ENCODE measurements around the gene TRIM67.

The TRIM67 gene

GRCh38 chr1:231194476-231194842 lies 32.6 kb downstream of the TRIM67 start:
- TF ChIP-seq ZNF530 (tag by site-specific recombination; IDR thresholded peaks at IDR 0.05; ENCODE audit: low read depth), result no peak
- TF ChIP-seq GLIS1 (tag by site-specific recombination; IDR thresholded peaks at IDR 0.05), result no peak
- TF ChIP-seq, protein P1, sequence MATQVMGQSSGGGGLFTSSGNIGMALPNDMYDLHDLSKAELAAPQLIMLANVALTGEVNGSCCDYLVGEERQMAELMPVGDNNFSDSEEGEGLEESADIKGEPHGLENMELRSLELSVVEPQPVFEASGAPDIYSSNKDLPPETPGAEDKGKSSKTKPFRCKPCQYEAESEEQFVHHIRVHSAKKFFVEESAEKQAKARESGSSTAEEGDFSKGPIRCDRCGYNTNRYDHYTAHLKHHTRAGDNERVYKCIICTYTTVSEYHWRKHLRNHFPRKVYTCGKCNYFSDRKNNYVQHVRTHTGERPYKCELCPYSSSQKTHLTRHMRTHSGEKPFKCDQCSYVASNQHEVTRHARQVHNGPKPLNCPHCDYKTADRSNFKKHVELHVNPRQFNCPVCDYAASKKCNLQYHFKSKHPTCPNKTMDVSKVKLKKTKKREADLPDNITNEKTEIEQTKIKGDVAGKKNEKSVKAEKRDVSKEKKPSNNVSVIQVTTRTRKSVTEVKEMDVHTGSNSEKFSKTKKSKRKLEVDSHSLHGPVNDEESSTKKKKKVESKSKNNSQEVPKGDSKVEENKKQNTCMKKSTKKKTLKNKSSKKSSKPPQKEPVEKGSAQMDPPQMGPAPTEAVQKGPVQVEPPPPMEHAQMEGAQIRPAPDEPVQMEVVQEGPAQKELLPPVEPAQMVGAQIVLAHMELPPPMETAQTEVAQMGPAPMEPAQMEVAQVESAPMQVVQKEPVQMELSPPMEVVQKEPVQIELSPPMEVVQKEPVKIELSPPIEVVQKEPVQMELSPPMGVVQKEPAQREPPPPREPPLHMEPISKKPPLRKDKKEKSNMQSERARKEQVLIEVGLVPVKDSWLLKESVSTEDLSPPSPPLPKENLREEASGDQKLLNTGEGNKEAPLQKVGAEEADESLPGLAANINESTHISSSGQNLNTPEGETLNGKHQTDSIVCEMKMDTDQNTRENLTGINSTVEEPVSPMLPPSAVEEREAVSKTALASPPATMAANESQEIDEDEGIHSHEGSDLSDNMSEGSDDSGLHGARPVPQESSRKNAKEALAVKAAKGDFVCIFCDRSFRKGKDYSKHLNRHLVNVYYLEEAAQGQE (tag by site-specific recombination; IDR thresholded peaks at IDR 0.05), result no peak
- TF ChIP-seq ZNF292 (tag by site-specific recombination; IDR thresholded peaks at IDR 0.05; ENCODE audit: borderline replicate concordance, low read depth), result no peak
- TF ChIP-seq ZNF133 (tag by site-specific recombination; IDR thresholded peaks at IDR 0.05), result no peak
- H3K36me3 ChIP-seq (ENCODE audit: control insufficient read depth in 2 of 2, insufficient read depth in 1 of 2, low read length in 2 of 2), result no peaks in the 10 kb centered on the region
- CTCF ChIA-PET, result interaction anchor here (0.6 to 0.9 kb wide), 3 partner anchors 24 to 314 kb away, joined by 3 to 5 read pairs (median 3); no protein-coding TSS in a partner anchor

GRCh38 chr1:231194843-231195516 lies 33.1 kb downstream of the TRIM67 start:
- no peak overlapping the region for H3K4me3 ChIP-seq (ENCODE audit: low read depth, low read length)
- ChIA-PET CTCF (interaction anchor here (0.6 to 1.2 kb wide), 5 partner anchors 23 to 315 kb away, joined by 3 to 5 read pairs (median 3); no protein-coding TSS in a partner anchor), POLR2A (interaction anchor here (0.6 kb wide), 2 partner anchors 160 to 204 kb away, joined by 3 to 8 read pairs; no protein-coding TSS in a partner anchor)

More at GRCh38 chr1:231194476-231194842, 32.6 kb downstream of the TRIM67 start:
- no peak overlapping the region for H3K27ac ChIP-seq (ENCODE audit: extremely low read depth, low read depth, low read length)
- no peaks in the 10 kb centered on the region for H3K9me3 ChIP-seq (ENCODE audit: control insufficient read depth, insufficient read depth, low read depth, low read length)
- no peak overlapping the region for H3K4me3 ChIP-seq (ENCODE audit: low read depth, low read length)
- POLR2A ChIA-PET, result interaction anchor here (0.6 kb wide), 1 partner anchor 203 kb away, joined by 8 read pairs; no protein-coding TSS in a partner anchor
- H3K4me1 ChIP-seq (ENCODE audit: control insufficient read depth, insufficient read depth, low read length), result no peaks in the 10 kb centered on the region

GRCh38 chr1:231196307-231196706 lies 34.4 kb downstream of the TRIM67 start:
- CTCF ChIA-PET, result interaction anchor here (0.6 to 2.0 kb wide), 2 partner anchors 14 to 394 kb away, joined by 4 to 6 read pairs; no protein-coding TSS in a partner anchor

More at GRCh38 chr1:231194843-231195516, 33.1 kb downstream of the TRIM67 start:
- TF ChIP-seq ZNF626 (tag by site-specific recombination; IDR thresholded peaks at IDR 0.05), result no peak
- no peak for TF ChIP-seq ZNF10 (tag by site-specific recombination; IDR thresholded peaks at IDR 0.05)
- TF ChIP-seq IKZF3 (tag by site-specific recombination; IDR thresholded peaks at IDR 0.05), result no peak
- TF ChIP-seq ZBTB44 (tag by site-specific recombination; IDR thresholded peaks at IDR 0.05), result no peak
- TF ChIP-seq ZNF449 (tag by site-specific recombination; IDR thresholded peaks at IDR 0.05), result no peak
- Histone ChIP-seq H3K4me1 (ENCODE audit: control insufficient read depth, insufficient read depth, low read length) (no peaks in the 10 kb centered on the region), H3K9me3 (ENCODE audit: control insufficient read depth, insufficient read depth, low read depth, low read length) (no peaks in the 10 kb centered on the region), H3K36me3 (ENCODE audit: control insufficient read depth in 2 of 2, insufficient read depth in 1 of 2, low read length in 2 of 2) (no peaks in the 10 kb centered on the region), H3K27ac (ENCODE audit: extremely low read depth, low read depth, low read length) (no peak overlapping the region)

More at GRCh38 chr1:231196307-231196706, 34.4 kb downstream of the TRIM67 start:
- Histone ChIP-seq H3K27ac (ENCODE audit: extremely low read depth, low read depth, low read length) (no peak overlapping the region), H3K9me3 (ENCODE audit: control insufficient read depth, insufficient read depth, low read depth, low read length) (no peaks in the 10 kb centered on the region), H3K4me3 (ENCODE audit: low read depth, low read length) (no peak overlapping the region), H3K4me1 (ENCODE audit: control insufficient read depth, insufficient read depth, low read length) (no peaks in the 10 kb centered on the region), H3K36me3 (ENCODE audit: control insufficient read depth in 2 of 2, insufficient read depth in 1 of 2, low read length in 2 of 2) (no peaks in the 10 kb centered on the region)
- POLR2A ChIA-PET, result no interaction called here
- no peak for TF ChIP-seq WT1 (tag by site-specific recombination; IDR thresholded peaks at IDR 0.05)
- peak; percentile 75; the same call in 1 of the 2 replicates for TF ChIP-seq ZNF121 (tag by site-specific recombination; IDR thresholded peaks at IDR 0.05)
